Activated CD4-positive, alpha-beta T cell treated with anti-CD3 and anti-CD28 coated beads, Interleukin-2, amount 10 ng/mL, durations not matched to agents 24 days and 14 days (primary cell): ENCODE data around the gene MAN1C1. TPM values are rescaled to one million over a fixed set of nuclear protein-coding genes. Genes with fewer than 3 reads are reported as not detected.
"Not testable (repeated sequence)": the region's sequence is repeated elsewhere in the genome, so short reads cannot be mapped to it uniquely, and the experiment has no call there.

Experiments used
- DNase-seq: peaks from one replicate; pipeline ENCODE4 v3.0.0; 2022
- H3K27ac Mint-ChIP-seq: one replicate; pipeline ENCODE4 v1.8.0; 2022; ENCODE audit warnings: mild to moderate bottlenecking, mixed read lengths
- H3K27me3 Mint-ChIP-seq: one replicate; pipeline ENCODE4 v1.8.0; 2022; ENCODE audit warnings: mixed read lengths
- H3K36me3 Mint-ChIP-seq: one replicate; pipeline ENCODE4 v1.8.0; 2022; ENCODE audit warnings: low read depth, mild to moderate bottlenecking, mixed read lengths
- H3K4me1 Mint-ChIP-seq: one replicate; pipeline ENCODE4 v1.8.0; 2021; ENCODE audit warnings: mixed read lengths
- H3K4me3 Mint-ChIP-seq: one replicate; pipeline ENCODE4 v1.8.0; 2022; ENCODE audit warnings: mild to moderate bottlenecking, moderate library complexity, mixed read lengths
- H3K9me3 Mint-ChIP-seq: one replicate; pipeline ENCODE4 v1.8.0; 2021; ENCODE audit warnings: mixed read lengths
- intact Hi-C: fragments of 100-400 bp; cut with micrococcal nuclease; formaldehyde crosslinking; loops from one replicate; pipeline ENCODE4 v1.15.1; 2023
- total RNA-seq: library from RNA; stranded (reverse); gene quantifications from 2 replicates; pipeline ENCODE4 v1.2.3, GENCODE V29; 2022

The MAN1C1 gene
- total RNA-seq, 1 donor from 2014 or later: 2.9 TPM

DNA sequence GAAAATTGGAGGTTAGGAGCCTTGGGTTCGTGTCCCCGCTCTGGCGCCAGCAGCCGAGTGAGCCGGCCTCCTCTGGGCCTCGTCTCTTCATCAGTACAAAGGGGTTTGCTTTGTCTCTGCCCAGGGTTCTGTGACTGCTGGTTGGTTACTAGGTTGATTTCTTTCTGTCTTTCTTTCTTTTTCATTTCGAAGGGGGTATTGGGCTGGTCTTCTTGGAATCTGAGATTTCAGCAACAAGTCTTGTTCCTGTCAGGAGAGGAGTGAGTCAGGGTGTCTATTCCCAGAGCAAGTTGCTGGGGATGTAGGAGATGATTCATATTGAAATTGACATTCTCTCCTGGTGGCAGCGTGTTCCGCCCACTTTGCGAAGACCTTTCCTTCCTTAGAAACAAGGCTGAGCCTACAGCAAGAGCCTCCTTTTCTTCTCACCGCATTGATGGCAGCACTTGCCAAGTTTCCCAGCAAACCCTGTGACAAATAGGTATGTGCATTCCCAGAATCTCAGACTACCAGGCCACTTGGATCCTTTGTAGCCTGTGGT is 79.2 kb downstream of the MAN1C1 start:
- peaks cover 55% of the 10 kb centered on the region for H3K27me3 Mint-ChIP-seq
- intact Hi-C loops: no loop called here
- H3K4me3 Mint-ChIP-seq: peak overlapping the region; percentile 8
- H3K36me3 Mint-ChIP-seq: no peaks in the 10 kb centered on the region
- H3K4me1 Mint-ChIP-seq: peaks cover 18% of the 10 kb centered on the region
- no peak overlapping the region for H3K27ac Mint-ChIP-seq
- no peaks in the 10 kb centered on the region for H3K9me3 Mint-ChIP-seq
- DNase-seq: no peak

- H3K4me3 Mint-ChIP-seq, H3K27ac Mint-ChIP-seq, H3K36me3 Mint-ChIP-seq, DNase-seq, H3K9me3 Mint-ChIP-seq, intact Hi-C loops: not testable (repeated sequence)
- peaks cover 18% of the 10 kb centered on the region for H3K4me1 Mint-ChIP-seq
- H3K27me3 Mint-ChIP-seq: peaks cover 47% of the 10 kb centered on the region
These were observed 80.1 kb downstream of the MAN1C1 start for GRCh38 chr1:25696643-25697042.

DNA sequence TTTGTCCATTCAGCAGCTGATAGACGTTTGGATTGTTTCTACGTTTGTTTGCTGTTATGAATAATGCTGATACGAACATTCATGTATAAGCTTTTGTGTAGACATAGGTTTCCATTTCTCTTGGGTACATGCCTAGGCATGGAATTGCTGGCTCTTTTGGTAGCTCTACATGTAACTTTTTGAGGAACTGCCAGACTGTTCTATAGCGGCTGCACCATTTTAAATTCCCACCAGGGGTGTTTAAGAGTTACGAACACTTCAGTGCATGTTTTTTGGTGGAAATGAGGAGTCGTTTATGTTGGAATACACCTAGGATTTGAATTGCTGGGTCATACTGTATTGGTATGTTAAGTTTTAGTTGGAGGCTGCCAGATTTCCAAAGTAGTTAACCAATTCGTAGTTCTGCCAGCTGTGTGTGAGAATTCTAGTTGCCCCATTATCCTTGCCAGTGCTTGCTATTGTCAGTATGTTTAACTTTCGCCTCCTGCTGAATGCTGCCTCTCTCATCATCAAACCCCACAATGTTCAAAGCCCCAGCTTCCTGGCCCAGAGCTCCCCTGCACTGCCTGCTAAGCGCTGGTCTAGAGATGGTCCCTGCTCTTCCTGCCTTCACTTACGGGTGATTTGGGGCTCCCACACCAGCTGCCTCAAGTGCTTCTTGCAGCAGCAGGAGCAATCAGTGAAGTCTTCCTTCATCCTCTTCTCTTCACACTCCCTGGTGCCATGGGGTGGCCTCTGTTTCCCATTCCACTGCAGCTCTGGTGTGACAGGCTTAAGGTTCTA is 81.0 kb downstream of the MAN1C1 start:
- Mint-ChIP-seq H3K9me3 (no peaks in the 10 kb centered on the region), H3K27ac (no peak overlapping the region), H3K27me3 (peaks cover 44% of the 10 kb centered on the region), H3K4me1 (peaks cover 16% of the 10 kb centered on the region), H3K36me3 (peaks cover 1% of the 10 kb centered on the region), H3K4me3 (no peak overlapping the region)
- DNase-seq: no peak
- intact Hi-C loops: no loop called here

- peaks cover 16% of the 10 kb centered on the region for H3K4me1 Mint-ChIP-seq
- H3K27me3 Mint-ChIP-seq: peaks cover 47% of the 10 kb centered on the region
- no peak overlapping the region for H3K27ac Mint-ChIP-seq
These were observed 81.7 kb downstream of the MAN1C1 start for GRCh38 chr1:25698252-25698651.

GRCh38 chr1:25699059-25699458 is 82.5 kb downstream of the MAN1C1 start:
- H3K27ac Mint-ChIP-seq, H3K9me3 Mint-ChIP-seq, DNase-seq, H3K4me3 Mint-ChIP-seq, intact Hi-C loops, H3K36me3 Mint-ChIP-seq: not testable (repeated sequence)
- H3K4me1 Mint-ChIP-seq: peaks cover 19% of the 10 kb centered on the region
- H3K27me3 Mint-ChIP-seq: peaks cover 48% of the 10 kb centered on the region

More at GRCh38 chr1:25698252-25698651, 81.7 kb downstream of the MAN1C1 start:
- no peak for DNase-seq
- Mint-ChIP-seq H3K36me3 (peaks cover 1% of the 10 kb centered on the region), H3K9me3 (no peaks in the 10 kb centered on the region), H3K4me3 (no peak overlapping the region)
- intact Hi-C loops: no loop called here

GRCh38 chr1:25699500-25700143 is 83.0 kb downstream of the MAN1C1 start:
- Mint-ChIP-seq H3K9me3 (no peaks in the 10 kb centered on the region), H3K36me3 (peaks cover 1% of the 10 kb centered on the region), H3K4me3 (no peak overlapping the region), H3K27me3 (peaks cover 46% of the 10 kb centered on the region), H3K4me1 (peaks cover 25% of the 10 kb centered on the region), H3K27ac (no peak overlapping the region)
- intact Hi-C loops: no loop called here
- DNase-seq: no peak

- Mint-ChIP-seq H3K27ac (no peak overlapping the region), H3K9me3 (no peaks in the 10 kb centered on the region), H3K4me1 (peaks cover 30% of the 10 kb centered on the region), H3K27me3 (peaks cover 47% of the 10 kb centered on the region), H3K4me3 (no peak overlapping the region), H3K36me3 (peaks cover 1% of the 10 kb centered on the region)
- no peak for DNase-seq
- intact Hi-C loops: no loop called here
These were observed 83.5 kb downstream of the MAN1C1 start for GRCh38 chr1:25700144-25700523.

- no peak overlapping the region for H3K27ac Mint-ChIP-seq
- peaks cover 48% of the 10 kb centered on the region for H3K27me3 Mint-ChIP-seq
- H3K4me1 Mint-ChIP-seq: peaks cover 30% of the 10 kb centered on the region
- no peak overlapping the region for H3K4me3 Mint-ChIP-seq
- peaks cover 1% of the 10 kb centered on the region for H3K36me3 Mint-ChIP-seq
- intact Hi-C loops: no loop called here
- H3K9me3 Mint-ChIP-seq: no peaks in the 10 kb centered on the region
- DNase-seq: no peak
These were observed 84.0 kb downstream of the MAN1C1 start for GRCh38 chr1:25700626-25701025.

- Mint-ChIP-seq H3K4me1 (peaks cover 25% of the 10 kb centered on the region), H3K36me3 (peaks cover 1% of the 10 kb centered on the region), H3K27ac (no peak overlapping the region), H3K4me3 (no peak overlapping the region), H3K27me3 (peaks cover 44% of the 10 kb centered on the region), H3K9me3 (no peaks in the 10 kb centered on the region)
- intact Hi-C loops: no loop called here
- no peak for DNase-seq
These were observed 84.6 kb downstream of the MAN1C1 start for GRCh38 chr1:25701030-25701785.

DNA sequence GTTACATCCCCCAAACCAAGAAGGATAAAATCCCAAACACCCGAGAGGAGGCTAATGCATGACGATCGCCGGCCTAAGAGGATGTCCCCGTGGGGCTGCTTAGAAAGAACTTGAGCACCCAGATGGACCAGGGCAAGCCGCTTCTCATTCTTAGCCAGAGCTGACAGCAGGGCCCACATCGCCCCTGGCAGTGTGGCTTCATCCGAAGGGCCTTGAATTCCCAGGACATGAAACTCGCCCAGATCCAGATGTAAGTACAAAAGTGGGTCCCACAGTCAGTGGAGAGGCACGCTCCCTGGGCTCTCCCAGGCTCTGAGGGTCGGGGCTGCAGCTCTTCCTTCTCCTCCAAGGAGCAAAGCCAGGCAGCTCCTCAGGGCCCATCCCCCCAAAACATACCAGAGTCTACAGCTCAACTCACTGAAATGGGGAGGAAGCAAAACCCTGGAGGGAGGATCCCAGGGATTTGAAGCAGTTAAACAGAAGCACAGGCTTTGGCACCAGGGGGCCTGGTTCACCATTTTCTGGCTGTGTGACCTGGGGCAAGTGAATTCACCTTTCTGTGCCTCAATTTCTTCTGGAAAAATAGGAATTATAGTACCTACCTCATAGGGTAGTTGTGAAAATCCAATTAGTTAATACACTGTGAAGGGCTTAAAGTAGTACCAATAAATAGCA is 85.6 kb downstream of the MAN1C1 start:
- H3K36me3 Mint-ChIP-seq: peaks cover 1% of the 10 kb centered on the region
- no peak overlapping the region for H3K4me3 Mint-ChIP-seq
- H3K9me3 Mint-ChIP-seq: no peaks in the 10 kb centered on the region
- peaks cover 42% of the 10 kb centered on the region for H3K27me3 Mint-ChIP-seq
- no peak overlapping the region for H3K27ac Mint-ChIP-seq
- intact Hi-C loops: no loop called here
- H3K4me1 Mint-ChIP-seq: peaks cover 20% of the 10 kb centered on the region
- no peak for DNase-seq

- Mint-ChIP-seq H3K4me3 (no peak overlapping the region), H3K27ac (no peak overlapping the region), H3K27me3 (peaks cover 38% of the 10 kb centered on the region), H3K4me1 (peaks cover 22% of the 10 kb centered on the region), H3K36me3 (peaks cover 1% of the 10 kb centered on the region), H3K9me3 (no peaks in the 10 kb centered on the region)
- DNase-seq: no peak
- intact Hi-C loops: no loop called here
These were observed 86.5 kb downstream of the MAN1C1 start for GRCh38 chr1:25703041-25703440.

- intact Hi-C loops: no loop called here
- Mint-ChIP-seq H3K4me3 (no peak overlapping the region), H3K9me3 (no peaks in the 10 kb centered on the region), H3K4me1 (peaks cover 21% of the 10 kb centered on the region), H3K27me3 (peaks cover 35% of the 10 kb centered on the region), H3K36me3 (peaks cover 1% of the 10 kb centered on the region), H3K27ac (no peak overlapping the region)
- no peak for DNase-seq
These were observed 87.2 kb downstream of the MAN1C1 start for GRCh38 chr1:25703671-25704266.

DNA sequence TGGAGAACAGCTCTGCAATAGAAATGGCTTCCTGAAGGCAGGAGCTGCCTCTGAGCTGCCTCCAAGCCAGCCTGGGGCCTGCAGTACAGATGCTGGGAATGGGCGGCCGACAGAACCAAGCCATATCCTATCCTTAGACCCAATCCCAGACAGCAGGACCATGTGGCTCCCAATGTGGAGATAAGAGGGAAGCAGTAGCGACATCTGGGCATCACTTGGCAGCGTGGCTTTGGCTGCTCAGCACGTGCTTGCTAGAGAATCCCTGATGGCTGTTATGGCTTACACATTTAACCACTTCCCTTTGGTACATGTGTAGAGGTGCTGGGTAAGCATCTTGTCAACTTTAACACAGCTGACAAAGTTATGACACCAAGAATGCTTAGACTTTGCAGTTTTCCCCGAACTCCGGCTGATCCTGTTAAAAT is 87.7 kb downstream of the MAN1C1 start:
- peaks cover 21% of the 10 kb centered on the region for H3K4me1 Mint-ChIP-seq
- H3K9me3 Mint-ChIP-seq: no peaks in the 10 kb centered on the region
- H3K36me3 Mint-ChIP-seq: peaks cover 1% of the 10 kb centered on the region
- intact Hi-C loops: no loop called here
- H3K4me3 Mint-ChIP-seq: no peak overlapping the region
- no peak overlapping the region for H3K27ac Mint-ChIP-seq
- H3K27me3 Mint-ChIP-seq: peaks cover 35% of the 10 kb centered on the region
- peak; percentile 76 for DNase-seq
